ENCODE results near the gene OSTF1. TPM values are rescaled to one million over a fixed set of nuclear protein-coding genes. Genes with fewer than 3 reads are reported as not detected.
A peak's percentile ranks its signal among the peaks of the same experiment; 100 is the strongest.

Gene OSTF1
- total and polyA plus RNA-seq, 2 donors (not counting 3 experiments of a cell fraction or from before 2014, with no cell fraction given), result 23.5 to 70.9 TPM

DNA sequence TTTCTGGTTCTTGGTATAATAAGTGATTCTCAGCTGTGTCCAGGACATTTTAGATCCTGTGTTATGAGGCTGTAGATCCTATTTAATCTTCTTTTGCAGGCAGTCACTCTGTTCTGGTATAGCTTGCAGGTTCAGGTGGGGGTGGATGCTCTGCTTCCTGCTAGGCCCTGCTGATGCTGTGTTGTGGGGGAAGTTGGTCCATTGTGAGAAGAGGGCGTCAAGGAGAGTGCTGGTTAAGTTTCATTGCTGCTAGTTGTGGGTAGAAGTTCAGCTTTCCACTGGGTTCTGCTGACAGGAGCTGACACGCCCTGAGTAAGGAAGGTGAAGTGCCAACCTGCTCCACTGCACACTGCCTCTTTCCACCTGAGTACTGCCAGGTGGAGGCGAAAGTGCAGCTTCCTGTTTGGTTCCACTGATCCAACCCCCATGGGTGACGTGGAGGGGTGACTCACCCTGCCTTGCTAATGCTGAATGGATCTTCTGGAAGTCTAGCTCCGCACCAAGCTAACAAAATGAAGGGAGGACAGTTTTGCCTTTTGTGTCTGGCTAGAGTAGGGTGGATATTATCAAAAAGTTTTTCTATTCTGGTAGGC lies 16.7 kb upstream of the OSTF1 start:
- no peaks in the 10 kb centered on the region for H3K9me3 ChIP-seq (replicated peaks; ENCODE audit: control insufficient read depth, insufficient read depth, low read length)
- no TSS peak for BruUV-seq (replicated peaks)
- dilution Hi-C loops (cut with MboI; ENCODE audit: extremely low pct_ligation_motif_present, low sequenced_read_pairs), result loop anchor here (25.0 kb wide), 1 partner anchor 284 kb away; no protein-coding TSS in a partner anchor
- no peaks in the 10 kb centered on the region for H3K4me1 ChIP-seq (ENCODE audit: control insufficient read depth, extremely low read depth, insufficient read depth, low read length)
- TF ChIP-seq EZH2 (IDR thresholded peaks at IDR 0.05; ENCODE audit: borderline replicate concordance, low read depth, low read length, severe bottlenecking), result no peak
- TF ChIP-seq JUN (IDR thresholded peaks at IDR 0.05; ENCODE audit: borderline replicate concordance, insufficient read depth, insufficient read length, low read depth), result peak; percentile 11
- no peak for TF ChIP-seq MYC (IDR thresholded peaks at IDR 0.05; ENCODE audit: low read depth, low read length)
- DNase-seq (ENCODE audit: low read depth, low spot score), result no peak
- H3K36me3 ChIP-seq (ENCODE audit: control insufficient read depth in 2 of 2, extremely low read depth in 1 of 2, insufficient read depth in 2 of 2, low read length in 2 of 2), result peaks cover 0 to 12% of the 10 kb centered on the region in 2 experiments
- no peaks in the 10 kb centered on the region for H4K20me1 ChIP-seq (replicated peaks; ENCODE audit: control insufficient read depth, extremely low read depth, insufficient read depth, low read length)
- H3K4me2 ChIP-seq (ENCODE audit: insufficient read depth, low read length), result no peak overlapping the region
- H2AFZ ChIP-seq (ENCODE audit: low read depth, low read length), result no peak overlapping the region
- H3K27ac ChIP-seq (ENCODE audit: insufficient read depth, low read depth, low read length), result no peak overlapping the region
- no peak overlapping the region for H3K4me3 ChIP-seq (replicated peaks in 1 of 3; ENCODE audit: insufficient read depth in 1 of 3, low read depth in 1 of 3, low read length in 3 of 3)
- FAIRE-seq, result no peak
- POLR2A ChIA-PET, result interaction anchor here (0.6 kb wide), 1 partner anchor 16 kb away, joined by 3 read pairs; no protein-coding TSS in a partner anchor
- CTCF ChIA-PET, result interaction anchor here (1.0 kb wide), 2 partner anchors 10 to 298 kb away, joined by 3 to 5 read pairs; no protein-coding TSS in a partner anchor
- no peaks in the 10 kb centered on the region for H3K79me2 ChIP-seq (ENCODE audit: control insufficient read depth, insufficient read depth, low read length)
- intact Hi-C loops (cut with micrococcal nuclease), result no loop called here
- H3K9ac ChIP-seq (replicated peaks; ENCODE audit: extremely low read depth, insufficient read depth, low read length), result no peak overlapping the region
- H3K9me1 ChIP-seq (replicated peaks; ENCODE audit: control insufficient read depth, extremely low read depth, insufficient read depth, low read length), result no peaks in the 10 kb centered on the region
- no peaks in the 10 kb centered on the region for H3K27me3 ChIP-seq (ENCODE audit: control insufficient read depth in 2 of 2, insufficient read depth in 2 of 2, low read length in 2 of 2)

DNA sequence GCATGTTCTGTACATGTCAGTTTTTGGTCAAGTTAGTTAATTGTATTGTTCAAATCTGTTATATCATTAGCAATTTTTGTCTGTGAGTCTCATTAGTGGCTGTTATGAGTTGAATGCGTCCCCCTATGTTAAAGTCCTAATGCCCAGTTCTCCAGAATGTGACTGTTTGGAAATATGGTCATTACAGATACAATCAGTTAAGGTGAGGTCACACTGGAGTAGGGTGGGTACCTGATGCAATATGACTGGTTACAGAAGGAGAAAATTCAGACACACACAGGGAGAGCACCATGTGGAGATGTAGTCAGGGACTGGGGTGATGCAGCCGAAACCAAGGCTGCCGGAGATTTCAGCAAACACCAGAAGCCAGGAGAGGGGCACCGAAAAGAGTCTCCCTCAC lies 15.4 kb upstream of the OSTF1 start:
- H3K9ac ChIP-seq (replicated peaks; ENCODE audit: extremely low read depth, insufficient read depth, low read length), result no peak overlapping the region
- TF ChIP-seq, protein P1, sequence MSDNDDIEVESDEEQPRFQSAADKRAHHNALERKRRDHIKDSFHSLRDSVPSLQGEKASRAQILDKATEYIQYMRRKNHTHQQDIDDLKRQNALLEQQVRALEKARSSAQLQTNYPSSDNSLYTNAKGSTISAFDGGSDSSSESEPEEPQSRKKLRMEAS (IDR thresholded peaks at IDR 0.05; ENCODE audit: insufficient read depth, insufficient read length), result no peak
- no peak for TF ChIP-seq CTCF (IDR thresholded peaks at IDR 0.05; ENCODE audit: extremely low read depth in 1 of 2, insufficient read depth in 1 of 2, low read depth in 1 of 2, low read length in 2 of 2)
- TF ChIP-seq FOS (IDR thresholded peaks at IDR 0.05; ENCODE audit: borderline replicate concordance, insufficient read depth, low read length), result no peak
- no peak for TF ChIP-seq MYC (IDR thresholded peaks at IDR 0.05; ENCODE audit: low read depth, low read length)
- TF ChIP-seq GATA2 (IDR thresholded peaks at IDR 0.05; ENCODE audit: insufficient read depth, insufficient read length, low read depth, low read length), result no peak
- TF ChIP-seq POLR2AphosphoS5 (IDR thresholded peaks at IDR 0.05; ENCODE audit: insufficient read depth, low read depth, low read length), result no peak
- TF ChIP-seq EZH2 (IDR thresholded peaks at IDR 0.05; ENCODE audit: borderline replicate concordance, low read depth, low read length, severe bottlenecking), result no peak
- no peak for TF ChIP-seq POLR2A (IDR thresholded peaks at IDR 0.05; ENCODE audit: low read depth, low read length)
- TF ChIP-seq JUN (IDR thresholded peaks at IDR 0.05; ENCODE audit: borderline replicate concordance, insufficient read depth, insufficient read length, low read depth), result no peak
- no peaks in the 10 kb centered on the region for H3K79me2 ChIP-seq (ENCODE audit: control insufficient read depth, insufficient read depth, low read length)
- H3K4me2 ChIP-seq (ENCODE audit: insufficient read depth, low read length), result no peak overlapping the region
- DNase-seq (ENCODE audit: low read depth, low spot score) (no peak), FAIRE-seq (no peak)
- H3K27ac ChIP-seq (ENCODE audit: insufficient read depth, low read depth, low read length), result no peak overlapping the region
- intact Hi-C loops (cut with micrococcal nuclease), result no loop called here
- H3K4me1 ChIP-seq (ENCODE audit: control insufficient read depth, extremely low read depth, insufficient read depth, low read length), result no peaks in the 10 kb centered on the region
- POLR2A ChIA-PET, result no interaction called here
- H2AFZ ChIP-seq (ENCODE audit: low read depth, low read length), result no peak overlapping the region
- H3K27me3 ChIP-seq (ENCODE audit: control insufficient read depth in 2 of 2, insufficient read depth in 2 of 2, low read length in 2 of 2), result no peaks in the 10 kb centered on the region
- CTCF ChIA-PET, result interaction anchor here (5.8 kb wide), 1 partner anchor 300 kb away, joined by 93 read pairs; no protein-coding TSS in a partner anchor
- dilution Hi-C loops (cut with MboI; ENCODE audit: extremely low pct_ligation_motif_present, low sequenced_read_pairs), result loop anchor here (25.0 kb wide), 1 partner anchor 286 kb away; no protein-coding TSS in a partner anchor
- no peaks in the 10 kb centered on the region for H3K9me3 ChIP-seq (replicated peaks; ENCODE audit: control insufficient read depth, insufficient read depth, low read length)
- H3K9me1 ChIP-seq (replicated peaks; ENCODE audit: control insufficient read depth, extremely low read depth, insufficient read depth, low read length), result no peaks in the 10 kb centered on the region
- H4K20me1 ChIP-seq (replicated peaks; ENCODE audit: control insufficient read depth, extremely low read depth, insufficient read depth, low read length), result no peaks in the 10 kb centered on the region
- peaks cover 0 to 8% of the 10 kb centered on the region in 2 experiments for H3K36me3 ChIP-seq (ENCODE audit: control insufficient read depth in 2 of 2, extremely low read depth in 1 of 2, insufficient read depth in 2 of 2, low read length in 2 of 2)
- no peak overlapping the region for H3K4me3 ChIP-seq (replicated peaks in 1 of 3; ENCODE audit: insufficient read depth in 1 of 3, low read depth in 1 of 3, low read length in 3 of 3)
- no TSS peak for BruUV-seq (replicated peaks)
